Sigmoid colon (tissue), 7 donors: Measurements from ENCODE around the gene MRPL18. TPM values are rescaled to one million over a fixed set of nuclear protein-coding genes. Genes with fewer than 3 reads are reported as not detected.

Experiments
- DNase-seq: peaks from one replicate; pipeline ENCODE4 v3.0.0-alpha.2; 2019
- H3K27ac ChIP-seq, 4 donors: fragments of 200-600 bp; sonication (generic); one replicate each; pipeline ENCODE4 v1.5.1; 2016 to 2019; ENCODE audit warnings: mild to moderate bottlenecking in 1 of 4
- H3K27me3 ChIP-seq, 3 donors: fragments of 200-600 bp; sonication (generic); one replicate each; pipeline ENCODE4 v1.5.1; 2019; ENCODE audit warnings: mild to moderate bottlenecking in 1 of 3
- H3K36me3 ChIP-seq, 4 donors: fragments of 200-600 bp; sonication (generic); one replicate each; pipeline ENCODE4 v1.5.1; 2016 to 2019
- H3K4me1 ChIP-seq, 4 donors: fragments of 200-600 bp; sonication (generic); one replicate each; pipeline ENCODE4 v1.5.1; 2017 to 2019
- H3K4me3 ChIP-seq, 4 donors: fragments of 200-600 bp; sonication (generic); one replicate each; pipeline ENCODE4 v1.5.1; 2017 to 2019; ENCODE audit warnings: mild to moderate bottlenecking in 2 of 4, moderate library complexity in 1 of 4
- H3K9me3 ChIP-seq, 4 donors: fragments of 200-600 bp in 3 of 4; sonication (generic) in 3 of 4; one replicate each; pipeline versions ENCODE4 v1.5.1 to v1.6.1; 2013 to 2019
- CTCF ChIP-seq, 4 experiments: fragments of 450-650 bp in 3 of 4; fragments of 200-600 bp in 1 of 4; IDR thresholded peaks; one replicate each; pipeline ENCODE4 v1.5.1; 2016 to 2019; ENCODE audit warnings: antibody characterized with exemption in 4 of 4, mild to moderate bottlenecking in 3 of 4, moderate library complexity in 2 of 4
- EP300 ChIP-seq, 4 donors: sonication (generic); formaldehyde crosslinking; IDR thresholded peaks; one replicate each; pipeline ENCODE4 v1.6.1; 2017; ENCODE audit warnings: antibody characterized with exemption in 4 of 4
- POLR2A ChIP-seq, 2 donors: fragments of 450-650 bp; IDR thresholded peaks; one replicate each; pipeline ENCODE4 v1.6.1; 2016; ENCODE audit warnings: antibody characterized with exemption in 2 of 2, mild to moderate bottlenecking in 2 of 2, moderate library complexity in 2 of 2
- POLR2AphosphoS5 ChIP-seq, 4 donors: sonication (generic); formaldehyde crosslinking; IDR thresholded peaks; one replicate each; pipeline ENCODE4 v1.6.1; 2017; ENCODE audit warnings: antibody characterized with exemption in 4 of 4
- WGBS, 2 donors: extraction: QIAGEN DNeasy Blood & Tissue Kit; methylation state at CpG; one replicate each; pipeline ENCODE4 v1.1.7; 2013; 5-methylcytosine and 5-hydroxymethylcytosine counted together
- intact Hi-C: fragments of 100-400 bp; cut with DNase I; formaldehyde crosslinking; loops from one replicate; pipeline ENCODE4 v1.15.1; 2023
- polyA plus RNA-seq, 3 donors: library from polyadenylated mRNA; stranded (reverse); fragments of 200-250 nt; gene quantifications; one replicate each; pipeline ENCODE4 v1.2.3, GENCODE V29; 2013
- total RNA-seq, 4 donors: library from RNA; depleted of rRNA; stranded (reverse); fragments of >200 nt; gene quantifications; one replicate each; pipeline ENCODE4 v1.1.0, GENCODE V29; 2016
- donor health status: healthy with polysubstance abuse.
- donor health status: Bipolar disorder and iron deficiency.
- donor health status: healthy.

The MRPL18 gene
- total and polyA plus RNA-seq, 7 donors, result 61.6 to 115 (median 92.0) TPM

DNA sequence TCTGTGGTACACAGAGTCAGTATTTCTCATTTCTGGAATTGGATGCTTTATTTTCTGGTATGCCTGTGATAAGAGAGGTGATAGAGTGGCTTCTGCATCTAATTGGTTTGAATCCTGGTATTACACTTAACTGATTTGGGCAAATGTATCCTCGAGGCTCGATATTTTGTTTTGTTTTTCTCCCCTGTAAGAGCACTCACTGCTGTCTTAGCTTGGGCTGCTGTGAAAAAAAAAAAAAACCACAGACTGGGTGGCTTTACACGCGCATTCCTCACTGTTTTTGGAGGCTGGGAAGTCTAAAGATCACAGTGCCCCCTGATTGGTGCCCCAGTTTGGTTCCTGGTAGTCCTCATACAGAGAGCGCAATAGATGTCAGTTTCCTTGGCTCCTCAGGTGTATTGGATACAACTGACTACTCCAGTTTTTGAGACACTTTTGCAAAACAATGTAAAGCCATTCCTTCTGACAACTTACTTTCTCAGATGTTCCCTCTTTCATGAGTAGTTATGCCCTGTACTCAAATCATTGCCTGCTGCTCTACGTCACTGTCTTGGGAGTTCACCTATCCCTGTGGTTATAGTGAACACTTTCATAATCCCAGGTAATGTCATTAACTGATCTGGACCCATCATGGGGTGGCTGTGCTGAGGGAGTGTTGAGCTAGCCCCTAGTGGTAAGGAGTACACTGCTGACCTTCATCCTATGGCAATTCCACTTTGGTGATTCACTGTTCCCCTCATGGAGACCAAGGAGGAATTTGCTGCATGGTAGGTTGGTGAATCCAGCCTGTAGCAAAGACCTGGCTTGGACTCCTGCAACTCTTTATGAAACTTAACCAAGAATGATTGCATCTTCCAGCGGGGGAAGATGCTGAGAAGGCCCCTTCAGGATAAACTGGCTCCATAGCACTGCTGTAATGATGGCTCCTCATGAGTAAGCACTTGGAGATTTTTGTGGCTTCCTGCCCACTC is 32.0 kb upstream of the MRPL18 start:
- TF ChIP-seq CTCF (IDR thresholded peaks at IDR 0.05) (no peak), POLR2A (IDR thresholded peaks at IDR 0.05) (no peak), POLR2AphosphoS5 (IDR thresholded peaks at IDR 0.05) (no peak), EP300 (IDR thresholded peaks at IDR 0.05) (no peak)
- intact Hi-C loops, result no loop called here
- WGBS, 2 donors, result 93 to 95% methylated on average over 7 of the region's 7 CpGs

GRCh38 chr6:159759645-159760044 is 30.6 kb upstream of the MRPL18 start:
- no peak overlapping the region for H3K4me3 ChIP-seq
- WGBS, 2 donors, result 20 to 68% methylated on average over 1 to 2 of the region's 2 CpGs
- peaks cover 3 to 47% (median 12%) of the 10 kb centered on the region in 4 donors for H3K36me3 ChIP-seq
- intact Hi-C loops, result no loop called here
- TF ChIP-seq EP300 (IDR thresholded peaks at IDR 0.05) (no peak), POLR2A (IDR thresholded peaks at IDR 0.05) (no peak), CTCF (IDR thresholded peaks at IDR 0.05) (no peak), POLR2AphosphoS5 (IDR thresholded peaks at IDR 0.05) (no peak)
- H3K27ac ChIP-seq, result peak overlapping the region in 1 of 4 donors; percentile 100
- no peaks in the 10 kb centered on the region for H3K27me3 ChIP-seq
- no peak for DNase-seq
- H3K9me3 ChIP-seq, result no peaks in the 10 kb centered on the region
- peaks cover 0 to 20% (median 12%) of the 10 kb centered on the region in 4 donors for H3K4me1 ChIP-seq

More for the DNA sequence above, 32.0 kb upstream of the MRPL18 start:
- Histone ChIP-seq H3K36me3 (peaks cover 3 to 54% (median 22%) of the 10 kb centered on the region in 4 donors), H3K9me3 (no peaks in the 10 kb centered on the region), H3K27me3 (no peaks in the 10 kb centered on the region), H3K4me1 (peaks cover 0 to 20% (median 12%) of the 10 kb centered on the region in 4 donors), H3K4me3 (no peak overlapping the region), H3K27ac (peak overlapping the region in 1 of 4 donors; percentile 5)
- DNase-seq, result no peak

GRCh38 chr6:159760602-159761057 is 29.6 kb upstream of the MRPL18 start:
- no peak for DNase-seq
- Histone ChIP-seq H3K27me3 (no peaks in the 10 kb centered on the region), H3K9me3 (no peaks in the 10 kb centered on the region), H3K4me1 (peaks cover 0 to 20% (median 12%) of the 10 kb centered on the region in 4 donors), H3K27ac (peak overlapping the region; percentile 98 to 100 (median 100)), H3K4me3 (peak overlapping the region in 2 of 4 donors; percentile 98 to 99), H3K36me3 (peaks cover 0 to 43% (median 5%) of the 10 kb centered on the region in 4 donors)
- intact Hi-C loops, result loop anchor here (1.0 kb wide), 2 partner anchors 31 to 67 kb away; partner anchors contain the start of gene SOD2
- TF ChIP-seq POLR2AphosphoS5 (IDR thresholded peaks at IDR 0.05) (no peak), EP300 (IDR thresholded peaks at IDR 0.05) (no peak), CTCF (IDR thresholded peaks at IDR 0.05) (no peak), POLR2A (IDR thresholded peaks at IDR 0.05) (no peak)
- 70 to 71% methylated on average over 3 of the region's 3 CpGs for WGBS, 2 donors

GRCh38 chr6:159761129-159761872 is 29.0 kb upstream of the MRPL18 start:
- H3K4me3 ChIP-seq, result peak overlapping the region; percentile 74 to 99 (median 92)
- intact Hi-C loops, result loop anchor here (1.0 kb wide), 2 partner anchors 32 to 68 kb away; partner anchors contain the start of gene SOD2
- no peaks in the 10 kb centered on the region for H3K27me3 ChIP-seq
- peak; percentile 75 for DNase-seq
- peaks cover 0 to 20% (median 12%) of the 10 kb centered on the region in 4 donors for H3K4me1 ChIP-seq
- peak overlapping the region; percentile 98 to 100 (median 100) for H3K27ac ChIP-seq
- no peaks in the 10 kb centered on the region for H3K9me3 ChIP-seq
- TF ChIP-seq EP300 (IDR thresholded peaks at IDR 0.05) (no peak), CTCF (IDR thresholded peaks at IDR 0.05) (no peak), POLR2AphosphoS5 (IDR thresholded peaks at IDR 0.05) (peak in 1 of 4 donors; percentile 63)
- 5 to 10% methylated on average over 45 of the region's 45 CpGs for WGBS, 2 donors
- H3K36me3 ChIP-seq, result peaks cover 0 to 36% (median 2%) of the 10 kb centered on the region in 4 donors
